ENCODE results near the gene UMOD. TPM values are rescaled to one million over a fixed set of nuclear protein-coding genes. Genes with fewer than 3 reads are reported as not detected.
"Not testable (repeated sequence)": the region's sequence is repeated elsewhere in the genome, so short reads cannot be mapped to it uniquely, and the experiment has no call there.

The UMOD gene
- total RNA-seq, 1 experiment from 2014 or later = not detected

GRCh38 chr16:20321671-20322070 lies 30.8 kb downstream of the UMOD start:
- no peak for DNase-seq (ENCODE audit: low read depth)

GRCh38 chr16:20321051-20321450 lies 31.5 kb downstream of the UMOD start:
- DNase-seq (ENCODE audit: low read depth) = not testable (repeated sequence)

GRCh38 chr16:20320592-20320991 lies 31.9 kb downstream of the UMOD start:
- no peak for DNase-seq (ENCODE audit: low read depth)

GRCh38 chr16:20320178-20320577 lies 32.3 kb downstream of the UMOD start:
- DNase-seq (ENCODE audit: low read depth) = no peak

- no peak for DNase-seq (ENCODE audit: low read depth)
Measured at GRCh38 chr16:20319406-20319805, 33.1 kb downstream of the UMOD start.

- no peak for DNase-seq (ENCODE audit: low read depth)
Measured at GRCh38 chr16:20318437-20318836, 34.1 kb downstream of the UMOD start.

- no peak for DNase-seq (ENCODE audit: low read depth)
Measured at GRCh38 chr16:20318006-20318405, 34.5 kb downstream of the UMOD start.

- no peak for DNase-seq (ENCODE audit: low read depth)
Measured at GRCh38 chr16:20317117-20317516, 35.4 kb downstream of the UMOD start.

- no peak for DNase-seq (ENCODE audit: low read depth)
Measured at GRCh38 chr16:20316715-20317114, 35.8 kb downstream of the UMOD start.

- no peak for DNase-seq (ENCODE audit: low read depth)
Measured at GRCh38 chr16:20315764-20316163, 36.8 kb downstream of the UMOD start.

GRCh38 chr16:20314575-20314974 lies 37.9 kb downstream of the UMOD start:
- DNase-seq (ENCODE audit: low read depth) = no peak

- DNase-seq (ENCODE audit: low read depth) = no peak
Measured at GRCh38 chr16:20313741-20314140, 38.8 kb downstream of the UMOD start.

- not testable (repeated sequence) for DNase-seq (ENCODE audit: low read depth)
Measured at GRCh38 chr16:20312536-20313095, 39.9 kb downstream of the UMOD start.

GRCh38 chr16:20311548-20311947 lies 41.0 kb downstream of the UMOD start:
- no peak for DNase-seq (ENCODE audit: low read depth)

GRCh38 chr16:20310421-20311395 lies 41.8 kb downstream of the UMOD start:
- no peak for DNase-seq (ENCODE audit: low read depth)

GRCh38 chr16:20309786-20310185 lies 42.7 kb downstream of the UMOD start:
- DNase-seq (ENCODE audit: low read depth) = no peak

- no peak for DNase-seq (ENCODE audit: low read depth)
Measured at GRCh38 chr16:20308801-20309590, 43.5 kb downstream of the UMOD start.

GRCh38 chr16:20308266-20308665 lies 44.2 kb downstream of the UMOD start:
- no peak for DNase-seq (ENCODE audit: low read depth)

GRCh38 chr16:20307791-20308190 lies 44.7 kb downstream of the UMOD start:
- no peak for DNase-seq (ENCODE audit: low read depth)

GRCh38 chr16:20307240-20307671 lies 45.3 kb downstream of the UMOD start:
- no peak for DNase-seq (ENCODE audit: low read depth)

GRCh38 chr16:20306401-20306800 lies 46.1 kb downstream of the UMOD start:
- no peak for DNase-seq (ENCODE audit: low read depth)

- DNase-seq (ENCODE audit: low read depth) = no peak
Measured at GRCh38 chr16:20303012-20303411, 49.5 kb downstream of the UMOD start.
